Heart right ventricle (tissue), 16 donors: ENCODE measurements around the gene NEUROG2. TPM values are rescaled to one million over a fixed set of nuclear protein-coding genes. Genes with fewer than 3 reads are reported as not detected.

ENCODE experiments used
- ATAC-seq, 8 donors: fragments of 200-7000 bp; cut with Tn5 transposase; one replicate each; pipeline ENCODE4 v1.9.1; 2020; ENCODE audit warnings: mild to moderate bottlenecking in 8 of 8, moderate library complexity in 8 of 8, moderate number of reproducible peaks in 1 of 8
- DNase-seq, 2 donors: peaks; one replicate each; pipeline ENCODE4 v3.0.0-alpha.2; 2020
- H3K27ac ChIP-seq, 10 donors: fragments of 200-600 bp; sonication (generic) in 2 of 10; one replicate each; pipeline versions ENCODE4 v1.5.0 to v1.8.0; 2020 to 2022; ENCODE audit warnings: mild to moderate bottlenecking in 3 of 10
- H3K27me3 ChIP-seq, 7 donors: fragments of 200-600 bp; one replicate each; pipeline ENCODE4 v1.8.0; 2021 to 2022; ENCODE audit warnings: mild to moderate bottlenecking in 2 of 7
- H3K36me3 ChIP-seq, 9 donors: fragments of 200-600 bp; sonication (generic) in 1 of 9; one replicate each; pipeline versions ENCODE4 v1.5.0 to v1.8.0; 2020 to 2022; ENCODE audit warnings: mild to moderate bottlenecking in 2 of 9
- H3K4me1 ChIP-seq, 9 donors: fragments of 200-600 bp; sonication (generic) in 1 of 9; one replicate each; pipeline versions ENCODE4 v1.5.0 to v1.8.0; 2020 to 2022; ENCODE audit warnings: mild to moderate bottlenecking in 4 of 9
- H3K4me3 ChIP-seq, 10 donors: fragments of 200-600 bp; sonication (generic) in 2 of 10; one replicate each; pipeline versions ENCODE4 v1.5.0 to v1.8.0; 2020 to 2022; ENCODE audit warnings: mild to moderate bottlenecking in 7 of 10, moderate library complexity in 2 of 10
- H3K9me3 ChIP-seq, 11 donors: fragments of 200-600 bp in 10 of 11; sonication (generic) in 2 of 11; one replicate each; pipeline versions ENCODE4 v1.5.0 to v1.8.0; 2013 to 2022; ENCODE audit warnings: mild to moderate bottlenecking in 2 of 11, control low read depth in 1 of 11, moderate library complexity in 1 of 11
- CTCF ChIP-seq, 9 donors: fragments of 200-600 bp; sonication (generic) in 2 of 9; IDR thresholded peaks; one replicate each; pipeline versions ENCODE4 v1.5.0 to v1.8.0; 2021 to 2022; ENCODE audit warnings: antibody characterized with exemption in 9 of 9, mild to moderate bottlenecking in 5 of 9, moderate library complexity in 1 of 9
- intact Hi-C, 10 donors: fragments of 100-400 bp; cut with DNase I; formaldehyde crosslinking; loops; one replicate each; pipeline versions ENCODE4 v1.11.1 to v1.14.2; 2022
- polyA plus RNA-seq, 2 donors: library from polyadenylated mRNA; stranded (reverse); fragments of 200-250 nt; gene quantifications; one replicate each; pipeline ENCODE4 v1.2.3, GENCODE V29; 2013
- total RNA-seq, 10 donors: library from RNA; stranded (reverse); fragmentation: NEBNext Ultra II Directional in 3 of 10; extraction: Animal tissue kit (Norgen Biotek cat#: 25700) in 3 of 10; gene quantifications; one replicate each; pipeline versions ENCODE4 v1.2.1 to v1.2.4, GENCODE V29; 2021 to 2023
- donor health status: Arrhythmogenic right ventricular cardiomyopathy.
- donor health status: ischemic (EF 13 %, LVEDD 7.1; RV severe dilation, severe dysfunction).
- donor health status: healthy with polysubstance abuse.
- donor health status: DM: no; HTN: yes; CAD: no.
- donor health status: DM: no; HTN: no; CAD: no.
- donor health status: ischemic (EF 25% LVEDD 6.9; RV normal size, moderate dysfunction).
- donor health status: ischemic (EF 25% LVEDD 5.7; RV mildly dilated, moderate dysfunction).
- donor health status: healthy.
- donor health status: DM: yes; HTN: yes; CAD: no.
- donor health status: Ischemic cardiomyopathy.
- donor health status: ischemic (EF 35%, LVEDD 5.7; RV mildly dilated, moderate dysfunction).
- donor health status: nonischemic (EF 11% LVEDD 7.7; RV severe dilation, severe dysfunction).
- donor health status: DM: yes; HTN: yes; CAD: no.
- donor health status: PGD.
- donor health status: ischemic (EF 29% LVEDD 5.4; RV normal size, mild dysfunction).
- donor health status: nonischemic (EF 23%, LVEDD 6.1; RV moderate dilation, normal function).

The NEUROG2 gene
- total and polyA plus RNA-seq, 12 donors = not detected

DNA sequence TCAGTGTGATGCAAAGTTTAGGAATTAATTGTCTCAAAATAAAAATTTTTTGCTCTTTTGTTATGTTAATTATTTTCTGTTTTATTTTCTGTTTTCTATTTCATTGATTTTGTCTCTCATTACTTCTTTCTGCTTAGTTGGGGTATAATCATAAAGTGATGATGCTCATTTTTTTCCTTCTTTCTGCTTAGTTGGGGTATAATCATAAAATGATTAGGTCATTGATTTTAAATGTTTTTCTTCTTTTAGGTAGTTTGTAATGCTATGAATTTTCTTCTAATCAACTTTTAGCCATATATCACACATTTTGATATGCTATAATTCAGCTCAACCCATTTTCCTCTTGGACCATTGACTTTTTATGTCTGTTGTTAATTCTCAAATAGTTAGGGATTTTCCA, 43.7 kb downstream of the NEUROG2 start:
- intact Hi-C loops = no loop called here
- no peak for ATAC-seq

More for the DNA sequence above, 43.7 kb downstream of the NEUROG2 start:
- H3K27me3 ChIP-seq = no peaks in the 10 kb centered on the region
- no peak overlapping the region for H3K4me3 ChIP-seq
- no peak for TF ChIP-seq CTCF (IDR thresholded peaks at IDR 0.05)
- no peak overlapping the region for H3K27ac ChIP-seq
- peaks cover 0 to 10% (median 0%) of the 10 kb centered on the region in 11 donors for H3K9me3 ChIP-seq
- no peaks in the 10 kb centered on the region for H3K36me3 ChIP-seq
- DNase-seq = no peak
- no peaks in the 10 kb centered on the region for H3K4me1 ChIP-seq

Other genes starting within 250 kb of the NEUROG2 start
- 10 to 100 TPM in 6 of 10 donors, 1 to 10 TPM in 4; 3.7 to 21.4 (median 14.2) TPM for gene TIFA, start 230.3 kb downstream of the NEUROG2 start, total RNA-seq
- 1 to 10 TPM; 3.5 to 3.8 TPM for gene TIFA, start 230.3 kb downstream of the NEUROG2 start, polyA plus RNA-seq
- 10 to 100 TPM in 1 of 10 donors, 1 to 10 TPM in 9; 2.4 to 11.0 (median 4.5) TPM for gene ALPK1, start 218.8 kb downstream of the NEUROG2 start, total RNA-seq
- gene ALPK1, start 218.8 kb downstream of the NEUROG2 start, polyA plus RNA-seq = 1 to 10 TPM; 1.1 to 3.9 TPM
- 1 to 10 TPM in 9 of 10 donors, under 1 TPM in 1; 0.81 to 3.2 (median 2.1) TPM for gene ZGRF1, start 120.7 kb upstream of the NEUROG2 start, total RNA-seq
- 1 to 10 TPM in 1 of 2 donors, under 1 TPM in 1; 0.77 to 5.3 TPM for gene ZGRF1, start 120.7 kb upstream of the NEUROG2 start, polyA plus RNA-seq
- gene LARP7, start 121.0 kb upstream of the NEUROG2 start, total RNA-seq = 10 to 100 TPM; 46.4 to 58.3 (median 49.9) TPM
- gene LARP7, start 121.0 kb upstream of the NEUROG2 start, polyA plus RNA-seq = 10 to 100 TPM; 39.1 to 80.3 TPM